Colonic mucosa (tissue), 4 donors: Measurements from ENCODE around the gene SATB1. TPM values are rescaled to one million over a fixed set of nuclear protein-coding genes. Genes with fewer than 3 reads are reported as not detected.

Experiments
- DNase-seq: peaks from one replicate; pipeline ENCODE4 v3.0.0-alpha.2; 2020
- H3K27ac ChIP-seq: fragments of 200-600 bp; one replicate; pipeline ENCODE4 v1.8.0; 2021
- H3K27me3 ChIP-seq: fragments of 200-600 bp; one replicate; pipeline ENCODE4 v1.8.0; 2021
- H3K36me3 ChIP-seq: fragments of 200-600 bp; one replicate; pipeline ENCODE4 v1.8.0; 2021
- H3K4me1 ChIP-seq: fragments of 200-600 bp; one replicate; pipeline ENCODE4 v1.8.0; 2021; ENCODE audit warnings: mild to moderate bottlenecking
- H3K4me3 ChIP-seq: fragments of 200-600 bp; one replicate; pipeline ENCODE4 v1.8.0; 2021
- H3K9ac ChIP-seq, 2 donors: one replicate each; pipeline ENCODE4 v1.7.0; 2013; ENCODE audit warnings: control low read depth in 2 of 2, low read depth in 2 of 2, low read length in 2 of 2
- H3K9me3 ChIP-seq: fragments of 200-600 bp; one replicate; pipeline ENCODE4 v1.8.0; 2021
- intact Hi-C: fragments of 100-400 bp; cut with DNase I; formaldehyde crosslinking; loops from one replicate; pipeline ENCODE4 v1.14.1; 2022
- total RNA-seq, 2 donors: library from RNA; stranded (reverse); fragmentation: NEBNext Ultra II Directional in 1 of 2; extraction: Animal tissue kit (Norgen Biotek cat#: 25700) in 1 of 2; gene quantifications; one replicate each; pipeline ENCODE4 v1.2.1, GENCODE V29; 2021
- TF ChIP-seq, protein P1 (sequence below): fragments of 200-600 bp; IDR thresholded peaks from one replicate; pipeline ENCODE4 v1.8.0; 2022; ENCODE audit warnings: antibody characterized with exemption, mild to moderate bottlenecking
- donor health status: healthy.
- donor health status: DM: no; HTN: no; CAD: no.
- donor health status: DM: no; HTN: no; CAD: no.

SATB1 gene
- total RNA-seq, 2 donors from 2014 or later: 16.0 to 33.0 TPM

- TF ChIP-seq, protein P1, sequence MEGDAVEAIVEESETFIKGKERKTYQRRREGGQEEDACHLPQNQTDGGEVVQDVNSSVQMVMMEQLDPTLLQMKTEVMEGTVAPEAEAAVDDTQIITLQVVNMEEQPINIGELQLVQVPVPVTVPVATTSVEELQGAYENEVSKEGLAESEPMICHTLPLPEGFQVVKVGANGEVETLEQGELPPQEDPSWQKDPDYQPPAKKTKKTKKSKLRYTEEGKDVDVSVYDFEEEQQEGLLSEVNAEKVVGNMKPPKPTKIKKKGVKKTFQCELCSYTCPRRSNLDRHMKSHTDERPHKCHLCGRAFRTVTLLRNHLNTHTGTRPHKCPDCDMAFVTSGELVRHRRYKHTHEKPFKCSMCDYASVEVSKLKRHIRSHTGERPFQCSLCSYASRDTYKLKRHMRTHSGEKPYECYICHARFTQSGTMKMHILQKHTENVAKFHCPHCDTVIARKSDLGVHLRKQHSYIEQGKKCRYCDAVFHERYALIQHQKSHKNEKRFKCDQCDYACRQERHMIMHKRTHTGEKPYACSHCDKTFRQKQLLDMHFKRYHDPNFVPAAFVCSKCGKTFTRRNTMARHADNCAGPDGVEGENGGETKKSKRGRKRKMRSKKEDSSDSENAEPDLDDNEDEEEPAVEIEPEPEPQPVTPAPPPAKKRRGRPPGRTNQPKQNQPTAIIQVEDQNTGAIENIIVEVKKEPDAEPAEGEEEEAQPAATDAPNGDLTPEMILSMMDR: no peak
- Histone ChIP-seq H3K27me3 (no peaks in the 10 kb centered on the region), H3K9me3 (no peaks in the 10 kb centered on the region), H3K9ac (no peak overlapping the region), H3K36me3 (peaks cover 4% of the 10 kb centered on the region), H3K4me3 (no peak overlapping the region), H3K4me1 (no peaks in the 10 kb centered on the region), H3K27ac (no peak overlapping the region)
- DNase-seq: no peak
- intact Hi-C loops: no loop called here
Observed at GRCh38 chr3:18378218-18378617, 46.9 kb downstream of the SATB1 start.

DNA sequence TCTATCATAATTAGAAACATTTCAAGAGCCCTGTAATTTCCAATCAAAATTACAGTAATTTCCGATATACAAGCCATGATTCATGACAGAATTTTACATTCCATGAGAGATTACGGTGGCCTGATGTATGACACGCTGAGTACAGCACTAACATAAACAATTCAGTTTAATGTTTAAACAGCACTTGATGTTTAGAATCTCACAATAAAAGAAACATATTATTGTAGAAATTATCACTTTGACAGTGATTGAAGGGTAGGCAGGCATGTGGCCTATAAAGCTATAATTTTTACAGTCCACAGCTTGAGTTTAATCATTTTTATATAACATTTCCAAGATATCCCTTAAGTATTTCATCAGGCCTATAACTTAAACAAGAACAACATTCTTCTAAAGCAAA, 48.5 kb downstream of the SATB1 start:
- TF ChIP-seq, protein P1: no peak
- Histone ChIP-seq H3K36me3 (peaks cover 4% of the 10 kb centered on the region), H3K9ac (no peak overlapping the region), H3K27me3 (no peaks in the 10 kb centered on the region), H3K27ac (no peak overlapping the region), H3K4me3 (no peak overlapping the region), H3K9me3 (no peaks in the 10 kb centered on the region), H3K4me1 (no peaks in the 10 kb centered on the region)
- intact Hi-C loops: no loop called here
- DNase-seq: no peak

- H3K4me1 ChIP-seq: no peaks in the 10 kb centered on the region
- no peak overlapping the region for H3K9ac ChIP-seq
- no peak overlapping the region for H3K4me3 ChIP-seq
- DNase-seq: no peak
- intact Hi-C loops: no loop called here
- H3K36me3 ChIP-seq: peaks cover 4% of the 10 kb centered on the region
- no peak overlapping the region for H3K27ac ChIP-seq
- TF ChIP-seq, protein P1: no peak
- H3K9me3 ChIP-seq: no peaks in the 10 kb centered on the region
- no peaks in the 10 kb centered on the region for H3K27me3 ChIP-seq
Observed at GRCh38 chr3:18372786-18373405, 52.2 kb downstream of the SATB1 start.

DNA sequence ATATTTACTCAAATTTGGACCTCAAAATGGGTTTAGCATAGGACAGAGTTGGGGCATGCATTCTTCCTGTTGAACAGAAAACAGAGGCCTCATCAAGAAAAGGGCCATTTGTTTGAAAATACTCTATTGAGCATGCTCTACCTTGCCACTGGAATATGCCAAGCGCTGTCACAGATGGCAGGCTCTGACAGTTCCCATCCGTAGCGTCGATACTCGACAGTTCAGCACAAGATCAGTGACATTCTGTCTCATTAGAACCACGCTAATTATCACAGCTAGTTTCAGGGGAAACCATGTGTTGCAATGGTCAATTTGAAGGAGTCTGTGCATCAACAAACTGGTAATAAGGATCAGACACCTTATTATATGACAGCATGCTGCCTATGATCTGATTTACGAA, 54.5 kb downstream of the SATB1 start:
- Histone ChIP-seq H3K9me3 (no peaks in the 10 kb centered on the region), H3K27ac (no peak overlapping the region), H3K9ac (no peak overlapping the region), H3K4me3 (no peak overlapping the region), H3K27me3 (no peaks in the 10 kb centered on the region), H3K4me1 (no peaks in the 10 kb centered on the region), H3K36me3 (no peaks in the 10 kb centered on the region)
- TF ChIP-seq, protein P1: no peak
- no peak for DNase-seq
- intact Hi-C loops: no loop called here

- Histone ChIP-seq H3K36me3 (no peaks in the 10 kb centered on the region), H3K27ac (no peak overlapping the region), H3K27me3 (no peaks in the 10 kb centered on the region), H3K9ac (no peak overlapping the region), H3K4me3 (no peak overlapping the region), H3K9me3 (no peaks in the 10 kb centered on the region), H3K4me1 (no peaks in the 10 kb centered on the region)
- DNase-seq: no peak
- TF ChIP-seq, protein P1: no peak
- intact Hi-C loops: no loop called here
Observed at GRCh38 chr3:18369551-18370185, 55.5 kb downstream of the SATB1 start.
